Measurements from ENCODE around the gene KIAA1328.
"Not testable (repeated sequence)": the region's sequence is repeated elsewhere in the genome, so short reads cannot be mapped to it uniquely, and the experiment has no call there.

The KIAA1328 gene

GRCh38 chr18:36828157-36828629, 734 bp upstream of the KIAA1328 start:
- no peak for DNase-seq

- no peak for DNase-seq
These were observed 633 bp downstream of the KIAA1328 start for GRCh38 chr18:36829362-36830157.

GRCh38 chr18:36830158-36830495, 1.2 kb downstream of the KIAA1328 start:
- no peak for DNase-seq

DNA sequence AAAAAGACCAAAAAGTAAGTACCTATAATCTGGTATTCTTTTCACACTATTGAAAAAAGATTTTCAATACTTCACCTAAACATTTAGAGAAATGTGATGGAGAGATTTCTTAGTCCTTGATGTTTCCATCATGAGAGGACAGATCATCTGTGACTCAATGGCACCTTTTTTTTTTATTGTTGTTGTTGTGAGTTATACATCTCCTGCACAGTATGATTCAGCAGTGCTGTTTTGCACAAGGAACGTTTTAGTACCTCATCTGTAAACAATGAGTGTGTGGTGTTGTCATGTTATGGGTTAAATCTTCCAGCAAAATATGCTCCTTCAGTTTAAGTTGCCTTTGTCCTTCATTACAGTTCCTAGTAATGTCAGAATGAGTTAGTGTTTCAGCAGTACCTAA, 2.2 kb downstream of the KIAA1328 start:
- DNase-seq, result no peak

DNA sequence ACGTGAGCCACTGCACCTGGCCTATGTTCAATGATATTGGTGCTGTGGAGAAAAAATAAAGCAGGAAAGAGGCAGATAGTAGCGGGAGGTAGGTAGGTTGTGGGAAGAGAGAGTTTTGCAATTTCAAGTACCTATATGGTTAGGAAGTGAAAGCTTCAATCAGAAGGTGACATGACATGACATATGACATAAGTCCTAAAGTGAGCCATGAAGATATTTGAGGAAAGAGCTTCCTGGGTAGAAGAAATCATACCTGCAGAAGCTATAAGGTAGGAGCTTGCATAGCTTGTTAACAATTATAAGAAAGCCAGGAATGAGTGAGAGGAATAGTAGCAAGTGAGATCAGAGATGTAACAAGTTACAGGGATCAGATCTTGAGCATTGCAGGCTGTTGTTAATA, 4.2 kb downstream of the KIAA1328 start:
- DNase-seq, result no peak

DNA sequence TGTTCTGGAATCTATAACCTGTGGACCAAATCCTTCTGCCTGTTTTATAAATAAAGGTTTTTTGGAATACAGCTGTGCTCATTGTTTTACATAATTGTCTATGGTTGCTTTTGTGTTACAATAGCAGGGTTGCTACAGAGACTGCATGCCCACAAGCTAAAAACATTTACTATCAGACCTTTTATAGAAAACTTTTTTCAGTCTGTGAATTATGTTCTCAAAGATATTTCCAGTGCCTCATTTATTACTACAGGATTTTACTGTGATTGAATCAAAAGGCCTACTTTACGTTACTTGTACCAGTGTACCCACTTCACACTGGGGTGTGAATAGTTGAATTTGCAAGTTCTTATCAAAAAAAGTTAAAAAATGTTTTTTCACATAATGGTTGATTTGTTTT, 7.0 kb downstream of the KIAA1328 start:
- no peak for DNase-seq

GRCh38 chr18:36839835-36840234, 10.9 kb downstream of the KIAA1328 start:
- no peak for DNase-seq

DNA sequence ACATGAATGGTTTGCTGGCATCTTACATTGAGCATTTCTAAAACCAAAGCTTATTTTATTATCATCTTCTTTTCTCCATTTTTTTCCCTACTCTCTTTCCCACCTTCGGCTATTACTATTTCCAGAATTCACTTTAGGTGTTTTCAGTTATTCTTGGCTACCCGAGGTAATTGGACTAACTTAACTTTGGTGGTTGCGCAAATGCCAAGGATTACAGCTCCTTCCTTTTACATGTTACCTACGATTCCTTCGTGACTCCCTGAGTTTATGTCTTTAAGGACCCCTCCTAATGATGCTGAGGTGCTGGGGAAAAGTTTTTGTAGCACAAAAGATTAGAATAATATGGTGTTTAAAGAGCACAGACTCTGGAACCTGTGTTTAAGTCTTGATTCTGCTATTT, 14.3 kb downstream of the KIAA1328 start:
- no peak for DNase-seq

GRCh38 chr18:36843784-36844183, 14.9 kb downstream of the KIAA1328 start:
- no peak for DNase-seq

DNA sequence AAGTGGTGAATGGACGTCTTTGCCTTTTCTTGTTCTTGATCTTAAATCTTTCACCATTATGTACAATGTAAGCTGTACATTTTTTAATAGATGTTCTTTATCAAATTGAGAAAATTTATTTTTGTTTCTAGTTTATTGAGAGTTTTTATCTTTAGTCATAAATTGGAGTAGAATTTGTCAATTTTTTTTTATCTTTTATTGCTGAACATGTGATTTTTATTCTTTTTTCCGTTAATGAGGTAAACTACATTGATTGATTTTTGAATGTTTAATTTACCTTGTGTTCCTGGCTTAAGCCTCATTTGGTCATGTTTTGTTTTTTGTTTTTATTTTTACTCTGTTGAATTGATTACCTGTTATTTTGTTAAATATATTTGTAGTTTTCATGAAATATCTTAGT, 19.7 kb downstream of the KIAA1328 start:
- DNase-seq, result no peak

- DNase-seq, result no peak
These were observed 20.5 kb downstream of the KIAA1328 start for GRCh38 chr18:36849288-36850006.

DNA sequence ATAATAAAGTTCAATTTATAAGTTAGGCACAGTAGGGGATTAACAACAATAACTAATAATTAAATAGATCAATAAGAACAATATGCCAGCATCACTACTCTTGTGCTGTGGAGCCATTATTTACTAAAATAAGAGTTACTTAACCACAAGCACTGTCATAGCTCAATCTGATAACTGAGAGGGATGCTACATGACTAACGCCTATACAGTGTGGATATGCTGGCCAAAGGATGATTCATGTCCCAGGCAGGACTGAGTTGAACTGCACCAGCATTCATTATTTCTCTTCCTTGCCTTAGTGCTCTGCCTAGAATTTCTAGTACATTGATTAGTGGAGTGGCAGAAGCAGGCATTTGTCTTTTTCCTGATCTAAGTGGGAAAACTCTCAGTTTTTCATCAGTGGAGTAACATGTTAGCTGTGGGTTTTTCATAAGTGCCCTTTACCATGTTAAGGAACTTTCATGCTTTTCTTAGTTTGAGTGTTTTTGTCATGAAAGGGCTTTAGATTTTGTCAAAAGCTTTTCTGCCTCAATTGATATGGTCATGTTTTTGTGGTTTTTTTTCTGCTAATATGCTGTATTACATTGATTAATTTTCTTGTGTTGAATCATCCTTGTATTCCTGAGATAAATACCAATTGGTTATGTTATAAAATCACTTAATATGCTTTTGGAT, 21.7 kb downstream of the KIAA1328 start:
- DNase-seq, result no peak

DNA sequence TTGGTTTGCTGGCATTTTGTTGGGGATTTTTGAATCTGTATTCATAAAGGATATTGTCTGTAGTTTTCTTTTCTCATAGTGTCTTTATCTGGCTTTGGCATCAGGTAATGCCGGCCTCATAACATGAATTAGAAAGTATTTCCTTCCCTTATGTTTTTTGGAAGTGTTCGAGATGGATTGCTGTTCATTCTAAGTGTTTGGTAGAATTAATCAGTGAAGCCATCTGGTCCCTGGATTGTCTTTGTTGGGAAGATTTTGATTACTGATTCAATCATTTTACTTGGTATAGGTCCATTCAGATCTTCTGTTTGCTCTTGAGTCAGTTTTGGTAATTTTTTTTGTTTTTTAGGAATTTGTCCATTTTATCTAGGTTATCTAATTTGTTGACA, 22.3 kb downstream of the KIAA1328 start:
- DNase-seq, result no peak

GRCh38 chr18:36856815-36857214, 27.9 kb downstream of the KIAA1328 start:
- DNase-seq, result no peak

GRCh38 chr18:36862182-36862581, 33.3 kb downstream of the KIAA1328 start:
- no peak for DNase-seq

GRCh38 chr18:36867056-36867455, 38.1 kb downstream of the KIAA1328 start:
- no peak for DNase-seq

- no peak for DNase-seq
These were observed 42.9 kb downstream of the KIAA1328 start for GRCh38 chr18:36871801-36872200.

DNA sequence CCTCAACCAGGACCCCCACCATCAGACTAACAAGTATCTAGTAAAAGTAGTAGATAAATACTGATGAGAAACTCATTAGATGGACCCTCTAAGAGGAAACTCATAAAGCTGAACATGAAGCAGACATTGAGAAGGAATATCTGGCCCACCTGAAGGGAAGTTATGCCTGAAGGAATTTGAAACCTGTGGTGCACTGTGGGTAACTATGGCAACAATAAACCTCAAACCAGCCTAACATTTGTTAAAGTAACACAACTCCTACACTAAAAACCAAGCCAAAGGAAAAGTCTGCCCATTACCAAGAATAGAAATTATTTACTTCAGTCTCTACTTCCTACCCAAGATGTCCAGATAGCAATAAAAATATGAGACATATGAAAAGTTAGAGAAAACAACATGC, 43.4 kb downstream of the KIAA1328 start:
- no peak for DNase-seq

DNA sequence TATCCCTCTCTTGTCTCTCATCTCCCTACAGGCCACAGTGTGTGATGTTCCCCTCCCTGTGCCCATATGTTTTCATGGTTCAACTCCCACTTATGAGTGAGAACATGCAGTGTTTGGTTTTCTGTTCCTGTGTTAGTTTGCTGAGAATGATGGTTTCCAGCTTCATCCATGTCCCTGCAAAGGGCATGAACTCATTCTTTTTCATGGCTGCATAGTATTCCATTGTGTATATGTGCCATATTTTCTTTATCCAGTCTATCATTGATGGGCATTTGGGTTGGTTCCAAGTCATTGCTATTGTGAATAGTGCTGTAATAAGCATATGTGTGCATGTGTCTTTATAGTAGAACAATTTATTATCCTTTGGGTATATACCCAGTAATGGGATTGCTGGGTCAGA, 44.9 kb downstream of the KIAA1328 start:
- DNase-seq, result not testable (repeated sequence)

DNA sequence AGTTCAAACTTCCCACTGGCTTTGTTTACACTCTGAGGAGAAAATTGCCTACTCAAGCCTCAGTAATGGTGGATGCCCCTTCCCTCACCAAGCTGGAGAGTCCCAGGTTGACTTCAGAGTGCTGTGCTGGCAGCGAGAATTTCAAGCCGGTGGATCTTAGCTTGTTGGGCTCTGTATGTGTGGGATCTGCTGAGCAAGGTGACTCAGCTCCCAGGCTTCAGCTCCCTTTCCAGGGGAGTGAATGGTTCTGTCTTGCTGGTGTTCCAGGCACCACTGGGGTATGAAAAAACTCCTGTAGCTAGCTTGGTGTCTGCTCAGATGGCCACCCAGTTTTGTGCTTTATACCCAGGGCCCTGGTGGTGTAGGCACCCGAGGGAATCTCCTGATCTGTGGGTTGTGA, 50.9 kb downstream of the KIAA1328 start:
- not testable (repeated sequence) for DNase-seq

- DNase-seq, result no peak
These were observed 57.1 kb downstream of the KIAA1328 start for GRCh38 chr18:36885981-36886380.

GRCh38 chr18:36887114-36887513, 58.2 kb downstream of the KIAA1328 start:
- DNase-seq, result no peak

GRCh38 chr18:36887864-36888263, 58.9 kb downstream of the KIAA1328 start:
- no peak for DNase-seq

DNA sequence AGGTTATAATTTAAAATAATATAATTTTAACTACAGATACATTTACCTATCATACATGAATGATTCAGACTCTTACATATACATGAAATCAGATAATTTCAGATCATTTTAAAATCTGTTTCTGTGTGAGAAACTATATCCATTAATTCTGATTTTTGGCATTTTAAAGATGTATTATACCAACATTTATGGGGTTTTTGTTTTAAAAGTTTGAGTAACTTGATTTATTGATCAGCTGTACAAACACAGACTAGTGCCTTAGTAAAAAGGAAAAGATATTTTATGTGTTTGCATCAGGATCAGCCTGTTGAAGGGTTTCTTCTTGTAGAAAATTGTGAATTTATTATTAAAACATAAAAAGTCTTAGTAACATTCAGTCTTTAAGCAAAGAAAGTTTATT, 59.9 kb downstream of the KIAA1328 start:
- no peak for DNase-seq

Measured in stimulated activated naive CD4-positive, alpha-beta T cell treated with Interleukin-2 at 50 U/mL for 16 hours (primary cell).